LoVo (cell line): ENCODE data around the gene CCNB2.

ENCODE experiments used
- DNase-seq: peaks from one replicate; pipeline ENCODE4 v3.0.0-alpha.2; 2016; ENCODE audit warnings: low spot score

The CCNB2 gene

DNA sequence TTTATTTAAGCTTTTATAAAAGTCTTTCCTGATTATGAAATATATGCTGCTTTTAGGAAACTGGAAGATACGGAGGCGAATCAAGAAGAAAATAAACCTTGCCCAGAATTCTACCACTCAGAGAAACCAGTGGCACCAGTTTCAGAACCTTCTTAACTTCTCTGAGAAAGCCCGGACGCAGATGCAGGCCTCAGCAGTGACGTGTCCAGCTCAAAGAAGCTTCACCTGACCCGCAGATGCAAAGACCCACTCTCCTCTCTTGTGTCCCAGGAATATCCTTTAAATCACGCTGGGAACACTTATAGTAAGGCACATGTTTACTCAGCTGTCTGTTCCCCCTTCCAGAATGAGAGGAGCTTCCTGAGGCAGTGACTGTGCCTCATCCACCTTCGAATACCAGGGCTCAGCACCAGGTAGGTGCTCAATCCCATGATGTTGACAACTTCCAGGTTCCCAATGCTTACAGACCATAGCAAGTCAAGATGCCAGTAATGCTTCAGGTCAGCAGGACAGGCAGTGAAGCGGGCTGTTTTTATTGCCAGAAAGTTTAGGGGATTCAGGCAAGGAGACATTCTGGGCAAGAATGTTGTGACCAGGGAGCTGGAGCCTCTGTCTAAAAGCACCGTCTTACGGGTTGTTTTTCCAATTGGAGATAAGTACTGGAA, 61.8 kb downstream of the CCNB2 start:
- no peak for DNase-seq

DNA sequence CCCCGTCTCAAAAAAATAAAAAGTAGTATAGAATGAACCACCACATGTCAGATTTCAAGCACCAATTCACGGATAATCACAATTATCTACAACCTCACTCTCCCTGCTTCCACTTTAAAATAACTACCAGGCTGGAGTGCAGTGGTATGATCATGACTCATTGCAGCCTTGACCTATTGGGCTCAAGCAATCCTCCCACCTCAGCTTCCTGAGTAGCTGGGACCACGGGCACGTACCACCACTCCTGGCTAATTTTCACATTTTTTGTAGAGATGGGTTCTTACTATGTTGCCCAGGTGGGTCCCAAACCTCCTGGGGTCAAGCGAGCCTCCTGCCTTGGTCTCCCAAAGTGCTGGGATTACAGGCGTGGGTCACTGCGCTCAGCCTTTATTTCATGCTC, 63.6 kb downstream of the CCNB2 start:
- no peak for DNase-seq

DNA sequence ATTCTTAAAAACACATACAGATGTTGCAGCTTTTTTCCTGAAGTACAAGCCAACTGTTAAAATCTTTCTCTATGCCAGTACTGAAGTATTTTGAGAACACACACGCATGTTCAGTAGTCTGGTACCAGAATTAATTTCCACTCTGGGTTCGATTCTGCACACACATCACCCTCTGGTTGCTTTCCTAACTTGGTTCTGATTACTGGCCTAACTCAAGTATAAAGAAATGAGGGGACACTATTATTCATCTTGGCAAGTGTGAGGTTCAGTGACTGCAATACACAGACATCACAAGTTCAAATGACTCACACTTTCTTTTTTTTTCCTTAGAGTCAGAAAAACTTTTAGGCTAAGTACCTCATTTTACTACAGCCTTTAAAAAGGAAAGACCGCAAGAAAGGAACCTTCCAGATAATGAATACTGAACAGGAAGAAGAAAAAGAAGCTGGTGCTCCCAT, 64.3 kb downstream of the CCNB2 start:
- no peak for DNase-seq

DNA sequence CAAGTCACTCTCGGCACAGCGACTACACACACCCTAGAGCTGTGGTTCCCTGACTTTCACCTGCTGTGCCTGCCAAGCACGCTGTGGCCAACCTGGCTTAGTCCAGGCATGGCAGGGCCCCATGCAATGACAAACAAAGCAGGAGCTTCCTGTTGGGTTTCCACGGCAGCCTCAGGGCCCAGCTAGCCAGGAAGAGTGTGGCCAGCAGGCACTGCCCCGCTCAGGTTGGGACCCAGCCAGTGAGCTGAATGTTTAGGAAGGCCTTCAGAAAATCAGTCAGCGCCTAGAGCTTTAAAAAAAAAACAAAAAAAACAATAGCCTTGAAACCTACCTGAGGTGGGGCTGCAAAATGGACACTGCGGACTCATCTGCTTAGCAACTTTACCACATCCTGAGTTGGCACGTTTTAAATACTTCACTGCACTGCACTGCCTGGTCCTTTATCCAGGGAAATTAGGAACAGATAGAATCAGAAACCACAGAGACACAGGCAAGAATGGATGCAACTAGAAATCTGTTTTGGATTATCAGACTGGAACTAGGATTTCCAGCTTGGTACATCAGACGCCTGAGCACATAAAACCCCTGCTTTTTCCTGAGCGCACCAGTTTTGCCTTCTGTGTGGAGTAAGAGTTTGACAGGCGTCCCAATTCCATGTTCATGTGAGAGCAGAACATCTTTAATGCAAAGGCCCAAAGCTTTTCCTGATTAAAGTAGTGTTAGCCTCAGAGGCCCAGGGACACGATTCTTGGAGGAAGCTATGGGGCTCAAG, 65.5 kb downstream of the CCNB2 start:
- DNase-seq: peak; percentile 38

DNA sequence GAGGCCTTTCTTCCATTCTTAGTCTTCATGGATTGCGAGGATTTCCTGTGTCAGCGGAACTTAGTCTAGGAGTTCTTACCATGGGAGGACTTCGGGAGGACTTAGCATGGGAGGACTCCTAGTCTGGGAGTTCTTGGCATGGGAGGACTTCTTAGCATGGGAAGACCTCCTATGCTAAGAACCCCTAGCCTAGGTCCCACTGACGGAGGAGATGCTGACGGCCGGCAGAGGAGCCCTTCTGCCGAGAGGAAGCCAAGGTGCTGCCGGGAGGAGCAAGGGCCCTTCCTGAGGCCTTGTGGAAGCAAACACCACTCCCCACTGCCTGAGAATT, 66.1 kb downstream of the CCNB2 start:
- DNase-seq: no peak

DNA sequence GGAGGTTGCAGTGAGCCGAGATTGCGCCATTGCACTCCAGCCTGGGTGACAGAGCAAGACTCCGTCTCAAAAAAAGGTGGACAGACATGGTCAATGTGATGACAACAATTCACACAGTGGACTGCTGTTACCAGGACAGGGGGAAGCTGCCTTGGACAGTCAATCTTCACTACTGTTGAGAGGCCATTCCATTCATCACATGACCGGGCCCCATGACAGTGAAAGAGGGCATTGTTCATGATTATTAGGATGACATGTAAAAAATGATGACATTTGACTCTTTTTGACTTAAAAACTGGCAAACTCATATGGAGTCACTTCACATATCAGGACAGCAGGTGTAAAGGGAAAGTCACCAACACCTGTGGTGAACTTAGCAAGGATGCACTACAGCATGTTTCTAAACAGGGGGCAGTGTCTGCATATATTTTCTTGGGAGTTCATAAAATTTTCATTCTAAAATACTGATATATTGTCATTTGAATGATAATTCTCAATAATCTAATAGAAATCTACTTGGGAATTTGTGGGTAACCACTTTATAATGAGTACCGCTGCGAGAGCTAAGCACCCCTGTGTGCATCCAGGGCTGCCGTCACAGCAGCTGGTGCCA, 67.4 kb downstream of the CCNB2 start:
- DNase-seq: no peak

DNA sequence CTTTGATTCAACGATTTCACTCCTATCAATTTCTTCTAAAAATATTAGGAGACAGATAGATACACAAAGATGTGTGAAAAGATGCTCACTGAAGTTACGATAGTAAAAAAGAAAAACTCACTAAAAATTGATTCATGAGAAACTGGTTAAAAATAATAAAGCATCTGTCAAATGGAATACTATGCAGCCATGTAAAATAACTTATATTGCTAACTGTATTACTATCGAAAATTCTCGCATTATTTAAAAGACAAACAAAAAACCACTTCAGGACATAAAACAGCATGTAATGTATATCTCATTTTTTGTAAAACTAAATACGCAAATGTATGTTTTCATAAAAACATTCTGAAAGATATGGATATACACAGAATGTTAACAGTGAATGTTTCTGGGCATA, 68.2 kb downstream of the CCNB2 start:
- DNase-seq: no peak

DNA sequence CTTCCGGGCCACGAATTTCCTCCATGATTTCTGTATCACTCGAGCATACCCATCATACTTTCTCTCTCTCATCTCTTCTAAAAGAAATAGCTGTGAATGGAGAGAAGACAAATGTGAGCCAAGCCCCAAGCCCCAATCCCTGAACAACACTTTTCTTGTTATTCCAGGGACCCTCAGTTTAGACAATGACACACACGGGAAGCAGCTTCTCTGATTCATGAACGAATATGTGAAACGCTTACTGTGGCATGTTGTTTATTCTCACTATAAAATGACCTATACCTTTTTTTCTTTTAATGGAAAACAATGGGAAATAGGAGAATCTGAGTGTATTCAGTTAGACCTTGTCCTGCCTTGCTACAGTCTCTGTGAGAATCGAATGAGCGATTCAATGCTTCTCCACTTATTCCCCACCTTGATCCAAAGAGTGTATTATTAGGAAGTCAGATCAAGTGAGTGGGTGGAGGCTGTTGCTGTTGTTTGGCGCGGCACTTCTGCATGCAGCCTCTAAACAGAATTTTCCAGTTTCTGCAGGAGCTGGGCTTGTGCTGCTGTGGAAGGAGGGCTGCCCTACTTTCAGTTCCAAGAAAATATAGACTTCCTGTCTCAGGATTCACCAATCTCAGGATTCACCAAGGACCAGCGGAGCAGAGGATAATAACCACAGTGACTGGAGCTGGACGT, 69.3 kb downstream of the CCNB2 start:
- no peak for DNase-seq
